ENCODE data around the gene INAVA. TPM values are rescaled to one million over a fixed set of nuclear protein-coding genes. Genes with fewer than 3 reads are reported as not detected.

Gene INAVA
- total and polyA plus RNA-seq, 2 experiments from 2014 or later, result not detected

DNA sequence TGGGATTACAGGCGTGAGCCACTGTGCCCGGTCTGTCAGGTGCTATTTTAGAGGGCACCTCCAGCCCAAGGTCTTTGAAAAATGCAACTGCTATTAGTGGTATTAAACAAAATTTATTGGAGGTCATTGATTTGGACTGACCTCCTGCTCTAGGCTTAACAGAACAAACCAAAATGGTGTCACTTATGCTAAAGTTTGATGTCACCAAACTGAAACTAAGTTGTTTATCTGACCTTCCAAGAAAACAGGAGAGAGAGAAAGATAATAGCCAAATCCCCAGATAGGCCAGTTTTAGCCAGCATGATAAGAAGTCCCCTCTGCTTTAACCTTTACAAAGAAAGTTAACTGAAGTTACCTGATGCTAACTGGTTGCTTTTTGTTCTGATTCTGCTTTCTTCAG, 8.1 kb upstream of the INAVA start:
- no peaks in the 10 kb centered on the region for H3K9me2 ChIP-seq (ENCODE audit: insufficient read depth)
- H3K36me3 ChIP-seq (ENCODE audit: low read depth), result no peaks in the 10 kb centered on the region
- peaks cover 27% of the 10 kb centered on the region for H3K27me3 ChIP-seq (replicated peaks; ENCODE audit: insufficient read depth)
- no peak for TF ChIP-seq EZH2 (IDR thresholded peaks at IDR 0.05; ENCODE audit: insufficient read depth, poor library complexity, severe bottlenecking)
- no peak for TF ChIP-seq EZH2phosphoT487 (IDR thresholded peaks at IDR 0.05; ENCODE audit: insufficient read depth, low read depth)
- in situ Hi-C loops (cut with MboI), result no loop called here
- H3K9ac ChIP-seq, result no peak overlapping the region
- H3K9me3 ChIP-seq (ENCODE audit: low read depth), result no peaks in the 10 kb centered on the region
- no peaks in the 10 kb centered on the region for H3F3A ChIP-seq (ENCODE audit: insufficient read depth)
- no peaks in the 10 kb centered on the region for H3K79me2 ChIP-seq (ENCODE audit: insufficient read depth)
- DNase-seq, result no peak
- H3K4me2 ChIP-seq (ENCODE audit: unreplicated experiment), result no peak overlapping the region
- 55 to 75% methylated on average over 2 of the region's 2 CpGs for WGBS, 2 experiments (ENCODE audit: low coverage in 1 of 2, low lambda C conversion rate in 2 of 2, missing lambda C conversion rate in 2 of 2)
- no peaks in the 10 kb centered on the region for H4K20me1 ChIP-seq (ENCODE audit: insufficient read depth)
- no peaks in the 10 kb centered on the region for H3K4me1 ChIP-seq (ENCODE audit: insufficient read depth)
- H3K27ac ChIP-seq, result no peak overlapping the region
- H3K4me3 ChIP-seq, result no peak overlapping the region
- H2AFZ ChIP-seq, result no peak overlapping the region

DNA sequence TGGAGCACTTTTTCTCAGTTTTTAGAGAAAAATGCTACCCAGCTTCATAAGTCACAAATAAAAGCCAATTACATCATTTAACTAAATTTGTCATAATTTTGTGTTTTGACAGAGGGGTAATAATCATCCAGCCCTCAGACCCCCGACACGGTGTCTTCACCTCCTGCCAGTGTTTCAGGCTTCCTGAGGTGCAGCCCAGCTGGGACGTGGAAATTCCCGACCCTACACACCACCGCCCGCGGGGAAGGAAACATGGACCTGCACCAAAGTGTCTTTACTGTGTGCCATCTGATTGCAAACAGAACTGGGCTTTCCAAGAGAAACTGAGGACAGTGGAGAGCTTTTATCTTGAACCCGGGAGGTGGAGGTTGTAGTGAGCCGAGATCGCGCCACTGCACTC, 7.7 kb upstream of the INAVA start:
- Histone ChIP-seq H3K4me1 (ENCODE audit: insufficient read depth) (no peaks in the 10 kb centered on the region), H3F3A (ENCODE audit: insufficient read depth) (no peaks in the 10 kb centered on the region), H3K9me3 (ENCODE audit: low read depth) (no peaks in the 10 kb centered on the region), H3K79me2 (ENCODE audit: insufficient read depth) (no peaks in the 10 kb centered on the region), H3K4me2 (ENCODE audit: unreplicated experiment) (no peak overlapping the region), H3K9ac (no peak overlapping the region), H3K27me3 (replicated peaks; ENCODE audit: insufficient read depth) (peaks cover 31% of the 10 kb centered on the region), H3K36me3 (ENCODE audit: low read depth) (no peaks in the 10 kb centered on the region), H3K4me3 (no peak overlapping the region), H3K9me2 (ENCODE audit: insufficient read depth) (no peaks in the 10 kb centered on the region), H4K20me1 (ENCODE audit: insufficient read depth) (no peaks in the 10 kb centered on the region), H2AFZ (no peak overlapping the region), H3K27ac (no peak overlapping the region)
- 60 to 61% methylated on average over 10 to 11 of the region's 11 CpGs for WGBS, 2 experiments (ENCODE audit: low coverage in 1 of 2, low lambda C conversion rate in 2 of 2, missing lambda C conversion rate in 2 of 2)
- in situ Hi-C loops (cut with MboI), result no loop called here
- TF ChIP-seq EZH2 (IDR thresholded peaks at IDR 0.05; ENCODE audit: insufficient read depth, poor library complexity, severe bottlenecking) (no peak), EZH2phosphoT487 (IDR thresholded peaks at IDR 0.05; ENCODE audit: insufficient read depth, low read depth) (no peak)
- no peak for DNase-seq

DNA sequence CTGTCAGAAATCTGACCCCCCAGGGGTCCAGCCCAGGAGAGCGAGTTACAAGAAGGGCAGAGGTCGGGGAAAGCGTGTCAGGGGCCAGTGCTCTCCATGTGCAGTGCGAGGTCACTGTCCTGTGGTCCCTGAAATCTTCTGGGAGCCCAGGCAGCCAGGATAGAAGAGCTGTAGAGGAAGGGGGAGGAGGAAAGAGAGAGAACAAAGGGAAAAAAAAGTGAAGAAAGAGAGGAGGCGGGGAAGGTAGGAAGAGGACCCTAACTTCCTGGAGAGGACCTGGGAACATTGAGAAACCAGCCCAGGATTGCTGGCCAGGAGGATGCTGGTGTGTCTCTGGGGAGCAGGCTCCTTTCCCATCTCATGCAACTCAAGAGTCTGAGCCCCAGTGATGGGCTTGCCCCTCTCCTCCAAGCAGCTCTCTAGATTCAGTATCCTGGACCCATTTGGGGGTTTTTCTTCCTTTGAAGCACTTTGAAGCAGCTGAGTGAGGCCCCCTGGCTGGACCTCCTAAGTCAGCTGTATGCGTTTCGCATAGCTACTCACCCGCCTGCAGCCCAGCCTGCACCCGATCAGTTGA, 6.8 kb upstream of the INAVA start:
- no peaks in the 10 kb centered on the region for H3K9me3 ChIP-seq (ENCODE audit: low read depth)
- DNase-seq, result no peak
- H3K9me2 ChIP-seq (ENCODE audit: insufficient read depth), result no peaks in the 10 kb centered on the region
- no peak overlapping the region for H3K27ac ChIP-seq
- no peak for TF ChIP-seq EZH2 (IDR thresholded peaks at IDR 0.05; ENCODE audit: insufficient read depth, poor library complexity, severe bottlenecking)
- TF ChIP-seq EZH2phosphoT487 (IDR thresholded peaks at IDR 0.05; ENCODE audit: insufficient read depth, low read depth), result no peak
- no peaks in the 10 kb centered on the region for H3K4me1 ChIP-seq (ENCODE audit: insufficient read depth)
- H3K27me3 ChIP-seq (replicated peaks; ENCODE audit: insufficient read depth), result peaks cover 39% of the 10 kb centered on the region
- no peaks in the 10 kb centered on the region for H3K79me2 ChIP-seq (ENCODE audit: insufficient read depth)
- WGBS, 2 experiments (ENCODE audit: low coverage in 1 of 2, low lambda C conversion rate in 2 of 2, missing lambda C conversion rate in 2 of 2), result 81 to 84% methylated on average over 9 of the region's 9 CpGs
- no peak overlapping the region for H3K9ac ChIP-seq
- H3K4me2 ChIP-seq (ENCODE audit: unreplicated experiment), result no peak overlapping the region
- no peak overlapping the region for H2AFZ ChIP-seq
- no peak overlapping the region for H3K4me3 ChIP-seq
- no peaks in the 10 kb centered on the region for H4K20me1 ChIP-seq (ENCODE audit: insufficient read depth)
- in situ Hi-C loops (cut with MboI), result no loop called here
- H3F3A ChIP-seq (ENCODE audit: insufficient read depth), result no peaks in the 10 kb centered on the region
- no peaks in the 10 kb centered on the region for H3K36me3 ChIP-seq (ENCODE audit: low read depth)

DNA sequence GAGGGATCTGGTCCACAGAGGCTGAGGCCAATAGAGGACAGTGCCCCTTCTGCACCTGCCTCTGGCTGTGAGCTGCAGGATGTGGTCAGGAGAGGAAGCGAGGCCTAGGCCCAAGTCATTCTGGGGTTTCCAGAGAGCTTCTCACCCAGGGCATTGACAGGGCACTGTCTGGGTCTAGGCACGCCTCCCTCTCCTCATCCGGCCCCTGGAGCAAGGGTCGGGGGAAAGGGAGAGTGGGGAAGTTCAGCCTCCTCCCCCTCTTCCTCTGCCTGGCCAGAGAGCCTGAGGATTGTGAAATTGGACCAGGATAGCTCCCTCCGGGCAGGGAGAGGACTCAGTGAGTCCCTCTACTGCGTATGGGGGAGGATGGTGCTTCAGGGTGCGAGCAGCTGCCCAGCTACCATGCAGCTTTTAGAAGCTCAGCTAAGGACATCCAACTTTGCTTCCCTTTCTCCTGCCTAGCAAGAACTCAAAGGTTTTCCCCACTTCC, 6.3 kb upstream of the INAVA start:
- no peaks in the 10 kb centered on the region for H3K9me3 ChIP-seq (ENCODE audit: low read depth)
- no peaks in the 10 kb centered on the region for H3K79me2 ChIP-seq (ENCODE audit: insufficient read depth)
- in situ Hi-C loops (cut with MboI), result no loop called here
- no peaks in the 10 kb centered on the region for H4K20me1 ChIP-seq (ENCODE audit: insufficient read depth)
- H3K9me2 ChIP-seq (ENCODE audit: insufficient read depth), result no peaks in the 10 kb centered on the region
- no peaks in the 10 kb centered on the region for H3K4me1 ChIP-seq (ENCODE audit: insufficient read depth)
- H3K27me3 ChIP-seq (replicated peaks; ENCODE audit: insufficient read depth), result peaks cover 44% of the 10 kb centered on the region
- no peak overlapping the region for H3K4me2 ChIP-seq (ENCODE audit: unreplicated experiment)
- H3K9ac ChIP-seq, result no peak overlapping the region
- TF ChIP-seq EZH2 (IDR thresholded peaks at IDR 0.05; ENCODE audit: insufficient read depth, poor library complexity, severe bottlenecking) (no peak), EZH2phosphoT487 (IDR thresholded peaks at IDR 0.05; ENCODE audit: insufficient read depth, low read depth) (no peak)
- H3F3A ChIP-seq (ENCODE audit: insufficient read depth), result no peaks in the 10 kb centered on the region
- no peak overlapping the region for H2AFZ ChIP-seq
- 78 to 80% methylated on average over 7 of the region's 7 CpGs for WGBS, 2 experiments (ENCODE audit: low coverage in 1 of 2, low lambda C conversion rate in 2 of 2, missing lambda C conversion rate in 2 of 2)
- no peak overlapping the region for H3K27ac ChIP-seq
- H3K36me3 ChIP-seq (ENCODE audit: low read depth), result no peaks in the 10 kb centered on the region
- no peak for DNase-seq
- H3K4me3 ChIP-seq, result no peak overlapping the region
